Measurements from ENCODE around the gene NUDT22.

Gene NUDT22

GRCh38 chr11:64249038-64249437, 23.0 kb downstream of the NUDT22 start:
- H3K9me3 ChIP-seq (ENCODE audit: insufficient read depth, low read depth, low read length) = no peaks in the 10 kb centered on the region
- peaks cover 3% of the 10 kb centered on the region; the same call in 1 of the 2 replicates for H3F3A ChIP-seq (ENCODE audit: low read depth)
- H3K36me3 ChIP-seq (ENCODE audit: insufficient read depth, low read length) = peaks cover 3% of the 10 kb centered on the region; the same call in 1 of the 2 replicates
- TF ChIP-seq CTCF (conservative IDR thresholded peaks at IDR 0.05; ENCODE audit: low read length) (no peak), EZH2phosphoT487 (IDR thresholded peaks at IDR 0.05; ENCODE audit: borderline replicate concordance) (no peak)
- H4K20me1 ChIP-seq (ENCODE audit: insufficient read depth, low read length, poor library complexity, severe bottlenecking) = peaks cover 15% of the 10 kb centered on the region
- no peaks in the 10 kb centered on the region for H3K27me3 ChIP-seq (ENCODE audit: insufficient read depth, low read length, poor library complexity, severe bottlenecking)
- no peak overlapping the region for H3K4me2 ChIP-seq (ENCODE audit: low read depth, low read length, poor library complexity, severe bottlenecking)
- no peak overlapping the region for H3K4me3 ChIP-seq (ENCODE audit: low read length, poor library complexity, severe bottlenecking)
- no peaks in the 10 kb centered on the region for H3K9me2 ChIP-seq (replicated peaks; ENCODE audit: low read depth, low read length)
- no peak overlapping the region for H3K9ac ChIP-seq (ENCODE audit: low read depth, low read length, poor library complexity, severe bottlenecking)
- H3K79me2 ChIP-seq (ENCODE audit: insufficient read depth, low read length) = peaks cover 28% of the 10 kb centered on the region
- no peak overlapping the region for H2AFZ ChIP-seq (ENCODE audit: low read length)
- H3K4me1 ChIP-seq (ENCODE audit: insufficient read depth, low read length, poor library complexity, severe bottlenecking) = peaks cover 39% of the 10 kb centered on the region

GRCh38 chr11:64249563-64250414, 23.7 kb downstream of the NUDT22 start:
- Histone ChIP-seq H3F3A (ENCODE audit: low read depth) (peaks cover 3% of the 10 kb centered on the region; the same call in 1 of the 2 replicates), H3K4me3 (ENCODE audit: low read length, poor library complexity, severe bottlenecking) (no peak overlapping the region), H3K9me2 (replicated peaks; ENCODE audit: low read depth, low read length) (no peaks in the 10 kb centered on the region), H3K79me2 (ENCODE audit: insufficient read depth, low read length) (peaks cover 21% of the 10 kb centered on the region), H2AFZ (ENCODE audit: low read length) (no peak overlapping the region), H4K20me1 (ENCODE audit: insufficient read depth, low read length, poor library complexity, severe bottlenecking) (peaks cover 14% of the 10 kb centered on the region), H3K9ac (ENCODE audit: low read depth, low read length, poor library complexity, severe bottlenecking) (no peak overlapping the region), H3K4me1 (ENCODE audit: insufficient read depth, low read length, poor library complexity, severe bottlenecking) (peaks cover 35% of the 10 kb centered on the region), H3K36me3 (ENCODE audit: insufficient read depth, low read length) (no peaks in the 10 kb centered on the region), H3K4me2 (ENCODE audit: low read depth, low read length, poor library complexity, severe bottlenecking) (peak overlapping the region; percentile 89), H3K9me3 (ENCODE audit: insufficient read depth, low read depth, low read length) (no peaks in the 10 kb centered on the region), H3K27me3 (ENCODE audit: insufficient read depth, low read length, poor library complexity, severe bottlenecking) (no peaks in the 10 kb centered on the region)
- TF ChIP-seq CTCF (conservative IDR thresholded peaks at IDR 0.05; ENCODE audit: low read length) = no peak
- TF ChIP-seq EZH2phosphoT487 (IDR thresholded peaks at IDR 0.05; ENCODE audit: borderline replicate concordance) = no peak

GRCh38 chr11:64250415-64251015, 24.4 kb downstream of the NUDT22 start:
- peaks cover 14% of the 10 kb centered on the region for H3K79me2 ChIP-seq (ENCODE audit: insufficient read depth, low read length)
- TF ChIP-seq EZH2phosphoT487 (IDR thresholded peaks at IDR 0.05; ENCODE audit: borderline replicate concordance) (no peak), CTCF (conservative IDR thresholded peaks at IDR 0.05; ENCODE audit: low read length) (no peak)
- H4K20me1 ChIP-seq (ENCODE audit: insufficient read depth, low read length, poor library complexity, severe bottlenecking) = peaks cover 6% of the 10 kb centered on the region
- peak overlapping the region; percentile 84 for H3K4me3 ChIP-seq (ENCODE audit: low read length, poor library complexity, severe bottlenecking)
- no peaks in the 10 kb centered on the region for H3K27me3 ChIP-seq (ENCODE audit: insufficient read depth, low read length, poor library complexity, severe bottlenecking)
- H3K9me2 ChIP-seq (replicated peaks; ENCODE audit: low read depth, low read length) = no peaks in the 10 kb centered on the region
- peak overlapping the region; percentile 67 for H3K9ac ChIP-seq (ENCODE audit: low read depth, low read length, poor library complexity, severe bottlenecking)
- H2AFZ ChIP-seq (ENCODE audit: low read length) = peak overlapping the region; percentile 99
- peak overlapping the region; percentile 89 for H3K4me2 ChIP-seq (ENCODE audit: low read depth, low read length, poor library complexity, severe bottlenecking)
- no peaks in the 10 kb centered on the region for H3K9me3 ChIP-seq (ENCODE audit: insufficient read depth, low read depth, low read length)
- peaks cover 3% of the 10 kb centered on the region; the same call in 1 of the 2 replicates for H3F3A ChIP-seq (ENCODE audit: low read depth)
- no peaks in the 10 kb centered on the region for H3K36me3 ChIP-seq (ENCODE audit: insufficient read depth, low read length)
- H3K4me1 ChIP-seq (ENCODE audit: insufficient read depth, low read length, poor library complexity, severe bottlenecking) = peaks cover 30% of the 10 kb centered on the region

Measured in Loucy (cell line).